Gastrocnemius medialis (tissue), 4 donors: Measurements from ENCODE around the gene ASZ1.

Source experiments
- POLR2A ChIP-seq, 2 donors: fragments of 450-650 bp; IDR thresholded peaks; one replicate each; pipeline ENCODE4 v1.6.1; 2017; ENCODE audit warnings: antibody characterized with exemption in 2 of 2, mild to moderate bottlenecking in 2 of 2, moderate library complexity in 2 of 2
- TF ChIP-seq, protein P1 (sequence below), 5 experiments: fragments of 450-650 bp in 3 of 5; fragments of 200-600 bp in 2 of 5; sonication (generic) in 2 of 5; IDR thresholded peaks in 4 of 5; conservative IDR thresholded peaks in 1 of 5; 1 replicate in 4 of 5; 2 replicates in 1 of 5; pipeline ENCODE4 v1.5.1; 2016 to 2019; ENCODE audit warnings: antibody characterized with exemption in 5 of 5, mild to moderate bottlenecking in 3 of 5, moderate library complexity in 3 of 5

DNA sequence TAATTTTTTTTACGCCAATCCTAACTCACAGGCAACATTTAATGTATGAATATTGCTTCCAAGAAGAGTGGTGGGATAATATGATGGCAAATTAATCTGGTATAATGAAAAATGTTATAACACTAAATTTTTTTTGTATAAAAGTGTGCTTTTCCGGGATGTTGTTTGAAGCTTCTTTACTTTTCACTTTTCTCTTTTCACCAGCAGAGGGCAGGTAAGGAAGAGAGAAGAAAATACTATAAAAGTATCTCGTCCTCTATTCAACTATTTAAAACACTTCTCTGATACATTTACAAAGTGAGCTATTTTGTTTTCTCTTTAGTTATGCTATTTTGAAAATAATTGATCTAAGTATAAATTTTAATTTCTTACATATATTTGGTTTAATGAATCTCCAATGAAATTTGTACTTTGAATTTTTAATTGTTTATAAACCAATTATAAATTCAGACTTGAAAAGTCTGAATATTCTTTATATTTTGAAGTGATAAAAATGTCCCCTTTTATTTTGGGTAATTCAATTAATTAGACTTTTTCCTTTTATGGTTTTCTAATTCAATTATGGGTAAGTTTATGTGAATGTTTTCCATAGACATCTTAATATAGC lies 31.8 kb upstream of the ASZ1 start:
- no peak for TF ChIP-seq POLR2A (IDR thresholded peaks at IDR 0.05)
- TF ChIP-seq, protein P1, sequence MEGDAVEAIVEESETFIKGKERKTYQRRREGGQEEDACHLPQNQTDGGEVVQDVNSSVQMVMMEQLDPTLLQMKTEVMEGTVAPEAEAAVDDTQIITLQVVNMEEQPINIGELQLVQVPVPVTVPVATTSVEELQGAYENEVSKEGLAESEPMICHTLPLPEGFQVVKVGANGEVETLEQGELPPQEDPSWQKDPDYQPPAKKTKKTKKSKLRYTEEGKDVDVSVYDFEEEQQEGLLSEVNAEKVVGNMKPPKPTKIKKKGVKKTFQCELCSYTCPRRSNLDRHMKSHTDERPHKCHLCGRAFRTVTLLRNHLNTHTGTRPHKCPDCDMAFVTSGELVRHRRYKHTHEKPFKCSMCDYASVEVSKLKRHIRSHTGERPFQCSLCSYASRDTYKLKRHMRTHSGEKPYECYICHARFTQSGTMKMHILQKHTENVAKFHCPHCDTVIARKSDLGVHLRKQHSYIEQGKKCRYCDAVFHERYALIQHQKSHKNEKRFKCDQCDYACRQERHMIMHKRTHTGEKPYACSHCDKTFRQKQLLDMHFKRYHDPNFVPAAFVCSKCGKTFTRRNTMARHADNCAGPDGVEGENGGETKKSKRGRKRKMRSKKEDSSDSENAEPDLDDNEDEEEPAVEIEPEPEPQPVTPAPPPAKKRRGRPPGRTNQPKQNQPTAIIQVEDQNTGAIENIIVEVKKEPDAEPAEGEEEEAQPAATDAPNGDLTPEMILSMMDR (IDR thresholded peaks at IDR 0.05 in 4 of 5, conservative IDR thresholded peaks at IDR 0.05 in 1 of 5): peak in 1 of 5 experiments; percentile 10
